Daoy (cell line): ENCODE measurements around the gene OAS2. TPM values are rescaled to one million over a fixed set of nuclear protein-coding genes. Genes with fewer than 3 reads are reported as not detected.

ENCODE experiments used
- DNase-seq: peaks from one replicate; pipeline ENCODE4 v3.0.0-alpha.2; 2015; ENCODE audit warnings: low read depth
- total RNA-seq: library from RNA; depleted of rRNA; stranded (reverse); fragments of >200 nt; shearing (Covaris generic); gene quantifications from 2 replicates; pipeline ENCODE4 v1.2.3, GENCODE V29; 2014; rRNA removed

OAS2 gene
- total RNA-seq, 1 experiment from 2014 or later: 3.9 TPM

GRCh38 chr12:113057565-113058485 is 79.5 kb downstream of the OAS2 start:
- no peak for DNase-seq

- no peak for DNase-seq
Observed at GRCh38 chr12:113058553-113058952, 80.2 kb downstream of the OAS2 start.

DNA sequence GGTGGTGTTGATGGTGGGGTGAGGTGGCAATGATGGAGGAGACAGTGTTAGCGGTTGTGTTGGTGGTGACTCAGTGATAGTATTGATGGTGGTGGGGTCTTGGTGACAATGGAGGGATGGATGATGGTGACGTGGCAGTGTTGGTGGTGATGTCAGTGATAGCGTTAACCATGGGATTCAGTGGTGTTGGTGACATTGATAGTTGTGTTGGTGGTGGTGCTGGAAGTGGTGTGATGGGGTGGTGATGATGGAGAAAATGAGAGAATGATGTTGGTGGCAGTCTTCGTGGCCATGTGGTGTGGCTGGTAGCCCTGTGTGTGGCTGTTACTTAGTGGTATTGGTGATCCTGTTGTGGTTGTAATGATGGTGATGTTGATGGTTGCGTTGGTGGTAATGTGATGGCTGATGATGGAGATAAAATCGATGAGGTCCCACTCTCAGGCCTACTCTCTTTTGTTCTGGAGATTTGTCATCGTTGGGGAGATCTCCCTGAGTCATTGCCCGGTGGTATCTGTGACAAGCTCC is 80.8 kb downstream of the OAS2 start:
- DNase-seq: no peak

DNA sequence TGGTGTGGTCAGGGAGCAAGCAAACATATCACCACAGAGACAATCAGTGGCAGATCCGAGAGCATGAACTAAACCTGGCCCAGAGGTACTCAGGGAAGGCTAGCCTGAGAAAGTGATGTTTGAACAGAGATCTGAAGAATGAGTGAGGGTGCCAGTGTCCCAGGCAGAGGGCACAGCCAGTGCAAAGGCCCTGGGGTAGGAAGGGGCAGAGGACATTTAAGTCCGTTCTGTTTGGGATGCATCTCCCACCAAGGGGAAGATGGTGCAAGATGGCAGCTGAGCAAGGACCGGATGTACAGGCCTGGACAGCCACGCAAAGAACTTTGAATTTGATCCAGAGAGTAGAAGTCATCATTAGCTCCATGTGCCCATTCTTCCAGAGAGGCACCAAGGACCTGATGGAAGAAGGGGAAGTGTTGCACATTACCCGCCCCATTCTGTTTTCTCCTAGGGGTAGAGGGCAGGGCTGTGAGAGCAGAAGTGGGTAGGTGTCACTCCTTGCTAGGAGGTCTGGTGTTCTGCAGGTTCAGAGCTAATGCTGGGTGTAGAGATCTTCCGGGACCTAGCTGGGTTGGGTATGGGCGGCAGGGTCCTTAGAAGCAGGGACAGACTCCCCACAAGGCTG is 82.1 kb downstream of the OAS2 start:
- DNase-seq: no peak

DNA sequence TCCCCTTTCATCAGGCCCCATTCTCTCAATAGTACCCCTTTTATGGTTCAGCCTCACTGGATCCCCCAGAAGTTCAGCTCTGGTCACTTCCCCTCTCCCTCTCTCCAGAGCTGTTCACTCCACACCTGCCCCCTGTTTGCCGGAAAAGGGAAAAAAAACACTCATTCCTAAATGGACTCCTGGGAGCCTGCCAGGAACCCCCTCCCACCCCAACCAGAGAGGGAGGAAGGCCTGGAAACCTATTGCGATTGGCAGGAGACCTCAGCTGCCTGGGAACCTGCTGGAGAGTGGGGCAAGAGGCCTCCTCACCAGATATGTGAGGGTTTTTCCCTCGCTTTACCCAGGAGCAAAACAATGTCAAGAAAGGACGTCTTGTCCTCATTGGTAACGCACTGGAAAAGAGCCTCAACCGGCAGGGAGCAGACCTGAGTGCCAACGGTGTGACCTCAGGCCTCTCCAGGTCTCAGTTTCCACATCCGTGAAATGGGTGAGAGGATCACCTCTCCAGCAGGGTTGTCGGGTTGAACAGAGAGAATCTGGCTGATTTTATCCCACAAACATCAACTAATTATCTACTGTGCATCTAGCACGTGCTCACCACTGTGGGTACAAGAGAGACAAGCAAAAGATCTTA is 82.9 kb downstream of the OAS2 start:
- DNase-seq: no peak

Other genes with a start within 250 kb of the OAS2 start
- not detected in 2 replicates for gene RPH3A, start 186.8 kb upstream of the OAS2 start, total RNA-seq
- gene OAS1, start 71.6 kb upstream of the OAS2 start, total RNA-seq: 5.1 and 6.1 TPM in 2 replicates
- gene OAS3, start 40.0 kb upstream of the OAS2 start, total RNA-seq: 21.7 and 35.4 TPM in 2 replicates
- 0.24 and 2.3 TPM in 2 replicates for gene DTX1, start 78.2 kb downstream of the OAS2 start, total RNA-seq
- gene RASAL1, start 157.2 kb downstream of the OAS2 start, total RNA-seq: 0.06 TPM in 1 of 2 replicates, not detected in the other
- gene CFAP73, start 171.2 kb downstream of the OAS2 start, total RNA-seq: not detected in 2 replicates
- 60.1 and 78.5 TPM in 2 replicates for gene DDX54, start 207.0 kb downstream of the OAS2 start, total RNA-seq
- gene RITA1, start 207.2 kb downstream of the OAS2 start, total RNA-seq: 26.0 and 31.8 TPM in 2 replicates
- 8.5 and 10.4 TPM in 2 replicates for gene TPCN1, start 242.9 kb downstream of the OAS2 start, total RNA-seq